NB4 (cell line): Measurements from ENCODE around the gene SLAMF7.

Experiments
- POLR2A ChIP-seq: IDR thresholded peaks from 2 replicates; pipeline ENCODE4 v1.6.1; 2011; ENCODE audit warnings: mild to moderate bottlenecking; ENCODE audit not compliant: insufficient read length; ENCODE audit errors: extremely low read depth
- TF ChIP-seq, protein P1 (sequence below): IDR thresholded peaks from one replicate; pipeline ENCODE4 v1.5.1; 2012; ENCODE audit warnings: low read depth, low read length
- TF ChIP-seq, protein P2 (sequence below): IDR thresholded peaks from 2 replicates; pipeline ENCODE4 v1.6.1; 2011; ENCODE audit warnings: low read depth, low read length

DNA sequence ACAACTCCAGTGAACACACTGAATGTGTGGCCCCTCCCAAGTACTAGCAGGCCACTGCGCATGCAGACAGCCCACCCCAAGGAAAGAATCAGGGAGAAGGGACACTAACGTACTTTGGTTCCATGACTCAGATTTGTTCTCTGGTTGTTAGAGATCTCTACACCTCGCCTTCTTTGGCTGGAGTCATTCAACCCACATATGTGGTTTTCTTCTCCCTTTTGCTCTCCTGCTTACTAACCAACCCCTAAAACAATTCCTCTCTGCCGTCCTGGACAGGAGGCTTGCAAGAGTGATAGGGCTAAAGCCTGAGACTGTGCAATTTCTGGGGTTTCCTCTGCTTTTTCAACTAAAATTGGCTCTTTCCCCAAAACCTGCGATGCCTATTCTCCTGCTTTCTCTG, 21.7 kb upstream of the SLAMF7 start:
- no peak for TF ChIP-seq POLR2A
- TF ChIP-seq, protein P1, sequence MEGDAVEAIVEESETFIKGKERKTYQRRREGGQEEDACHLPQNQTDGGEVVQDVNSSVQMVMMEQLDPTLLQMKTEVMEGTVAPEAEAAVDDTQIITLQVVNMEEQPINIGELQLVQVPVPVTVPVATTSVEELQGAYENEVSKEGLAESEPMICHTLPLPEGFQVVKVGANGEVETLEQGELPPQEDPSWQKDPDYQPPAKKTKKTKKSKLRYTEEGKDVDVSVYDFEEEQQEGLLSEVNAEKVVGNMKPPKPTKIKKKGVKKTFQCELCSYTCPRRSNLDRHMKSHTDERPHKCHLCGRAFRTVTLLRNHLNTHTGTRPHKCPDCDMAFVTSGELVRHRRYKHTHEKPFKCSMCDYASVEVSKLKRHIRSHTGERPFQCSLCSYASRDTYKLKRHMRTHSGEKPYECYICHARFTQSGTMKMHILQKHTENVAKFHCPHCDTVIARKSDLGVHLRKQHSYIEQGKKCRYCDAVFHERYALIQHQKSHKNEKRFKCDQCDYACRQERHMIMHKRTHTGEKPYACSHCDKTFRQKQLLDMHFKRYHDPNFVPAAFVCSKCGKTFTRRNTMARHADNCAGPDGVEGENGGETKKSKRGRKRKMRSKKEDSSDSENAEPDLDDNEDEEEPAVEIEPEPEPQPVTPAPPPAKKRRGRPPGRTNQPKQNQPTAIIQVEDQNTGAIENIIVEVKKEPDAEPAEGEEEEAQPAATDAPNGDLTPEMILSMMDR: no peak
- TF ChIP-seq, protein P2, sequence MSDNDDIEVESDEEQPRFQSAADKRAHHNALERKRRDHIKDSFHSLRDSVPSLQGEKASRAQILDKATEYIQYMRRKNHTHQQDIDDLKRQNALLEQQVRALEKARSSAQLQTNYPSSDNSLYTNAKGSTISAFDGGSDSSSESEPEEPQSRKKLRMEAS: no peak
